ENCODE results near the gene FMN1.
"Not testable (repeated sequence)": the region's sequence is repeated elsewhere in the genome, so short reads cannot be mapped to it uniquely, and the experiment has no call there.

Gene FMN1

DNA sequence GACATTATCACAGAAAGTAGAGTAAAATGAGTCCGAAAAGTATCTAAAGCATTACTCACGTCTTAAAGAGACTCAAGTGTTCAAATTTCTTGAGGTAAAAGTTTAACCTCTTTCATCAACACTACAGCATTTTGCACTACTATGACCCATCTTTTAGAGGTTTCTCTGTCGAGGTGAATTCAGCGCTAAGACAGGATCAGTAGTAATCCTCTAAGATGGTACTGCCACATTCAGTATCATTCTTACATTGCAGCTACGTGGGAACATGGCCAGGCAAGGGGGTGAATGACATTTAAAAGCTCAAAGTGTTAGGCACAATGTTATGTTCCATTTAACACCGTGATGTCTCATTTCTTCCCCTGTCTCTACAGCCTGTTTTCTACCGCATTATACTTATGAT is 210.8 kb downstream of the FMN1 start:
- no peak for DNase-seq (ENCODE audit: low read depth in 2 of 3, low spot score in 1 of 3)

DNA sequence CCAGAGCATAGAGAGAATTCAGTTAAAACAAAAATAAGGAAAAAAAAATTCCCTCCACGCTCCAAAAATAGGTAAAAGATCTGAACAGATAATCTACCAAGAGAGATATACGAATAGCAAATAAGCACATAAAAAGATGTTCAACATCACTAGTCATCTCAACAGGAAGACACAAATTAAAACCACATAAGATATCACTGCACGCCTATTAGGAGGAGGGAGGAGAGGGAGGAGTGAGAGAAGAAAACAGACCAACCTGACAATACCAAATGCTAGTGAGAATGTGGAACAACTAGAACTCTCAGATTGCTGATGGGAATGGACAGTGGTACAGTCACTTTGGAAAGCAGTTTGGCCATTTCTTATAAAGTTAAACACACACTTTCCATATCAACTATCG is 212.5 kb downstream of the FMN1 start:
- no peak for DNase-seq (ENCODE audit: low read depth in 2 of 3, low spot score in 1 of 3)

DNA sequence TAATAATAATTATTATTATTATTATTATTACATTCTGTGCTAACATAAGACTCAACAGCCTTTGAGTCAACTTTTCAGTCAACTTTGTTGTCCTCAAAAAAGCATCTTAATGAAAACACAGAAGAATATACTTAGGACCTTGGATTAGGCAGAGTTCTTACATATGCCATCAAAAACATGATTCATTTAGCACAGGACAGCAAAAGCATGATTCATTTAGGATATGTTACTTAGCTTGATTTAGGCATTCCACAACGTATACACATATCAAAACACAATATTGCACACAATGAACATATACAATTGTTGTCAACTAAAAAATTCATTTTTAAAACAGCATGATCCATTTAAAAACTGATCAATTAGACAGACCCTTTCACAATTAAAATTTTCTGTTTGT is 213.0 kb downstream of the FMN1 start:
- no peak for DNase-seq (ENCODE audit: low read depth in 2 of 3, low spot score in 1 of 3)

DNA sequence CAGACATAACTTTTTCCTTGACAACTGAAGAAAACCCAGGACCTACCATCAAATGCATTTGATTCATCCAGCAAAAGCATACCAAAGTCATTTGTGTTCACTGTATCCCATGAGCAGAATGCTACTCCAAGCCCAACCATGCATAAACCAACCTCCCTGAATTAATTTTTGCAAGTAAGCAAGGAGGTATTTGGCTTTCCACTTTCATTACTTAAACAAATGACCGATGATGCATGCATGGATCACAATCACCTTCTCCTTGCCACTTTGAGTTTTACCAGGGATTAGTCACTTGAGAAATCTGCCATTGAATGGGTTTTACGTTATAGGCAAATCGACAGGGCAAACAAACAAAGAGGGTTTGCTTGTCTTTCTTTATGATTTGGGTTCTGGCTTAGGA is 214.8 kb downstream of the FMN1 start:
- no peak for DNase-seq (ENCODE audit: low read depth in 2 of 3, low spot score in 1 of 3)

DNA sequence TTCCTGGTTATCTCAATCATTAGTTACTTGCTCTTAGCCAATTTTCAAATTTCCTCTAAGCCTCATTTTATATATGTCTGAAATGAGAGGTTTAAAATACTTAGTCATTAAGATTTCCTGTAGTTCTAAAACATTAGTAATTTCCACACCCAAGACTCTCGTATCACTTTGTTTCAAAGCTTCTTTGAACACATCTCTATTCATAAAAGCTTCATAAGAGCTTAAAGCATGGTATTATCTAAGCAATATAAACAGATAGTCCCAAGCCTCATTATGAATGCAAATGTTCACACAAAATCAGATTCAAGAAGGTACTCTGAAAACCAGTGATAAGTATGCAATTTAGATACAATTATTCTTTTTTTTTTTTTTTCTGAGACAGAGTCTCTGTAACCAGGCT is 217.0 kb downstream of the FMN1 start:
- DNase-seq (ENCODE audit: low read depth in 2 of 3, low spot score in 1 of 3) = no peak

DNA sequence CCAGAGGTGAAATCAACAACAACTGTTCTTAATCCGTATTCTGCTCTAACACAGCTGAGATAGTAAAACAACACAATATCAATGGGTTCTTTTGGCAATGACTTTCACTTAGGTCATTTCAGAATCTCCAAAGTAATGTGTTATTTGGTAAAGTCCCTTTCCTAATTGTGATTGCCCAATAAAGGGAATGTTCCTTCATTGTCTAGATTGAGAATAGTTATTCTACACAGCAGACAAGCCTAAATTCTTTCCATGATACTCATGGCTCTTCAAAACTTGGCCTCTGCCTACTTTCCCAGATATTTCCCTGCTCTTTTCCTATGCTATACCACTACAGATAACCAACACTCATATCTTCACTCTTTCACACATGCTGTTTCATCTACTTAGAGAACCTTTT is 219.8 kb downstream of the FMN1 start:
- no peak for DNase-seq (ENCODE audit: low read depth in 2 of 3, low spot score in 1 of 3)

DNA sequence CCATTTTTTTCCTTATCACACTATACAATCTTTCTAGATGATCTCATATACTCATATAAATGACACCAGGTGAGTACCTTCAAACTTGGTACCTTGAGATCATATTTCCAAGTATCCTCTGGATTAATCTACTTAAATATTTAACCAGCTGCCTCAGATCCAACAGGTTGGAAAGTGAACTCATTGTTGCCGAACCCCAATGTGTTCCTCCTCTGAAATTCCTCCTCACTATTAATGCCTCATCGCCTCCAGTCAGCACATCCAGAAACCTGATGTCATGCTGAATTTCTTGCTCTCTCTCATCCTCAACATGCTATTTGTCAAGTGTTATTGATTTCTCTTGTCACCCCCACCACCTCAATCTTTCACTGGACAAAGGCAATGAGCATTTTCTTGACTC is 221.8 kb downstream of the FMN1 start:
- no peak for DNase-seq (ENCODE audit: low read depth in 2 of 3, low spot score in 1 of 3)

DNA sequence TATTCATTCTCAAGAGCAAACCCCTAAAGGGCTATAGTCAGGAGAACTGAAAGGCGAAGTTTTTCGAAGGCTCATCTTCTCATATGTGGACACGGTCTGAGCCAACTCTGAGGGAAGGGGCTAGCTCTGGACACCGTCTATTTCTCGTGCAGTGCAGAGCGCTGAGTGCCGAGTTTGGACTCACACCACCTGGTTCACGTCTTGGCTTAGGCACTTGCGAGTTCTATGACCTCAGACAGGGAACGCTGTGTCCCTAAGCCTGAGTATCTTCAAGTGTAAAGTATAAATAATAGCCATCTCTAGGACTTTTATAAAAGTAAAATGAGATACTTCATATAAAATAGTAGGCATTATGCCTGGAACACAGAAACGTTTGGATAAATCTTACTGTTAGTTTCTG is 223.7 kb downstream of the FMN1 start:
- no peak for DNase-seq (ENCODE audit: low read depth in 2 of 3, low spot score in 1 of 3)

DNA sequence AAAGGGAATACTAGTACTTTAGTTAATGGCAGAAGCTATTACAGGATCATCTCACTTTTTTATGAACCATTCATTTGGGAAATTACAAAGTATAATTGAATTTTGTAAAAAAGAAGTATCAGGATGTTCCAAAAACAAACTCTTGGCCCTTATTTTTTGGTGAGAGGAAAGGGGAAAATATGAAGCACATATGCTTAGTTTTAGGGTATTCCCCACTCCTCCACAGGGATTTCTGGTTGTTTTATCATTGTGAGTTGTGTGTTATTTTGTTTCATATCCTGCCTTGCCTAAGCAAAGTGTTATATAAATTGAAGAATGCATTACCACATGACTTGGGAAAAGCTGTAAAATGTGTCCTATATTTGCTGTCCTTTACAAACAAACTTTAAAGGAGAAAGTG is 227.0 kb downstream of the FMN1 start:
- DNase-seq (ENCODE audit: low read depth in 2 of 3, low spot score in 1 of 3) = no peak

DNA sequence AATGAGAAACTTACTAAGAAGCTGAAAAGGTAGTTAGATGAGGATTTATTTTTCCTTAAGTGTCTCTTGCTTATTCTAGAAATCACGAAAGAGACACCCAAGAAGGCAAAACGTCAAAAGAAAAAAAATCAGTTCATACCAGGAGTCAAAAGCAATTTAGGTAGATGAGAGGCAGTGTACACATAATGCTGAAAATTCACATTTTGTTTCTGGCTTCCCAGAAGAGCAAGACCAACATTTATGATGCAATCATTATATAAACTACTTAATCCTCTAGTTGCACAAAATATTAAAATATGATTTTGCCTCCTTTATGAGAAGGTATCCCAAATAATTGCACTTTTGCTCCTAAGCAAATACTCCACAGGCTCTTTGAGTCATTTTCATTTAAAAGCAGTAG is 228.0 kb downstream of the FMN1 start:
- DNase-seq (ENCODE audit: low read depth in 2 of 3, low spot score in 1 of 3) = no peak

DNA sequence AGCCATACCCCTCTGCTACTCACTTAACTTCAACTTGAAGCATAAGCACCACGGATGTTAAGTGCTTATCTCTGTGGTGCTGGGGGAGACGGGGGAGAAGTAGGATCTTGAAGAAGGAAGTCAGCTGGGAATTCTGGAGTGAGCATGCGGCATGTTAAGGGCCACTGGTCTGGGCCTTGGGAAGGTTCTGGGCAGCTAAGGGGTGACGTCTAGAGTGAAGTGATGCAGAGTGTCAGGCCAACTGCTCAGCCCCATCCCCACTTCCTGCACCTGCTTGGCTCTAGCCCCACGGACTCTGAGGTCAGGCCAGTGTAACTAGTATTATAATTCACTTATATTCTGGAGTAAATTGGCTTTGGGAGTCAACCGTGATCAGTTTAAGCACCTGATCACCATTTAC is 228.6 kb downstream of the FMN1 start:
- DNase-seq (ENCODE audit: low read depth in 2 of 3, low spot score in 1 of 3) = no peak

DNA sequence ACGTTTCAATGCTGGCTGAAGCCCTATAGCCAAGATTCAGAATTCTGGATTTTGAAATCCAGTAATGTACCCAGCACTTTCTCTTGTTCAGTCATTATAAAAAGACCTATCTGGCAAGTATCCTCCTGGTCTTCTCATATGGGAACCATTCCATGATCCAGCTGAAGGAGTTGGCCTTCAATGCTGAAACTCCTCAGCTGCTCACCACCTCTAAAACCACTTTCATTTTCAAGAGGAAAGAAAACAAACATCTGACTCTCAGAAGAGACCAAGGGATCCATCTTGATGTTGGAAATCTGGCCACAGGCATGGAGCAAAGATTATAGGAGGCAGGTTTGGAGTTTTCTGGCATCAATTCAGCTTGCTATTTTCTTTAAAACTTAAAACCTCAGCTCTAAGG is 235.4 kb downstream of the FMN1 start:
- DNase-seq (ENCODE audit: low read depth in 2 of 3, low spot score in 1 of 3) = no peak

DNA sequence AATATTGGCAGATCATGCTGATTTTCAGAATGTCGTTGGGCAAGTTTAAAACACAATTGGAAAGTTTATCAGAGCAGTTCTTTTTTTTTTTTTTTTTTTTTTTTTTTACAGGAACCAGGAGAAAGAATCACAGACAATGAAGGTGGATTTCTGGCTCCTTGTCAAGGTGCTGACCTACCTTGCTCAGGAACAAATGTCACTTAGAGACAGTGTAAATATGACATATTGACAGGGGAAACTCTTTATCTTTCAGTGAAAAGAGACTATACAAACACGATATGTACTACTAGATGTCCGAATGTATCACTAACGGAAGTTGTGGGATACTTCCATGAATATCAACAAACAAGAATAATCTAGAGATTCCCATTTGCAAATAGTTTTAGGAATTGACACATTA is 237.3 kb downstream of the FMN1 start:
- no peak for DNase-seq (ENCODE audit: low read depth in 2 of 3, low spot score in 1 of 3)

DNA sequence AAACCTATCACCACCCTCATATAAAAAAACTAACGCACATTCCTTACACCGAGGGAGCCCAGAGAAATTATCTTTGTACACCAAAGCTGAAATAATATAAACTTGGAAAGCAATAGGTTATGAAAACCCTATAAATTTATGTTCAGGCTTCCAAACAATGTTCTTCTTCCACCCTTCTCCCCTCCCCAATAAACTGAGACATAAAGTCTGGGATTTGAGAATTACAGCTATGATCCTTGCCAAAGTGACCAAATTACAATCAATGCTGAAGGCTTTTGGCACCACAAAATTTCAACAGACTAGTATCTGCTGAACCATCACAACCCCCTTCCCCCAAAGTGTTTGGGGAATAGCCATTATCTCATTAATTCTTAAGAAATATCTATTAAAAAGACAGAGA is 237.8 kb downstream of the FMN1 start:
- DNase-seq (ENCODE audit: low read depth in 2 of 3, low spot score in 1 of 3) = no peak

DNA sequence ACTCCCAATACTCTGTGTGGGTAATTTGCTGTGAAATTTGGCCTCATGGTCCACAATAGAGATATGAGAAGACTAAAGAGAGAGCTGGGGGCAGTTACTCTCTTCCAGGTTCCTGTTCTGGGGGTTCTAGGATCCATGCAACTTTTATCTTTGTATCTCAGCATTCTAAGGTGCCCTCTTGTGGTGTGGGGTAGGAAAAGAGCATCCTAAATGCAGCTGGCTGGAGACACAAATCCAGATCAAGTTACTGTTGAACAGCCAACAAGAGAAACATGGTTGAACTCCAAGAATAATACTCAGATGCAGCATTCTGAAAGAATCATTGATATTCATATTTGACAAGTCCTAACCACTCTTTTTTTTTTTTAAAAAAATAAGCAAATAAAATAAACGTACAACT is 238.5 kb downstream of the FMN1 start:
- no peak for DNase-seq (ENCODE audit: low read depth in 2 of 3, low spot score in 1 of 3)

DNA sequence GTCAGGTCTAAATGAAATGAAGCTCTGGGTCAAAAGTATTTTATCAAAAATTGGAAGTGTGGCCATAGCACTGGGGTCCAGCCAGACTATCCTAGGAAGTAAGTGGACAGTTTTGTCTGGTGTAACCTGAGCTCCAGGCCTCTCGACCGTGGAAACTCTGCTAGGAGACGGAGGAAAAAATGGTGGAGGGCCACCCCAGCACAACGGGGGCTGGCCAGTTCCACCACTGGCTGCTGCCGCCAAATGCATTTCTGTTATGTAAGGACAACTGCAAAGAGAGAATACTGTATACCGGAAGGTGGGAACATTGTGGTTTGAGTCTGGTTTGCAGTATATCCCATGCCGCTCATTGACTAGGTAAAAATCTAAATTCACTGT is 241.0 kb downstream of the FMN1 start:
- DNase-seq (ENCODE audit: low read depth in 2 of 3, low spot score in 1 of 3) = no peak

DNA sequence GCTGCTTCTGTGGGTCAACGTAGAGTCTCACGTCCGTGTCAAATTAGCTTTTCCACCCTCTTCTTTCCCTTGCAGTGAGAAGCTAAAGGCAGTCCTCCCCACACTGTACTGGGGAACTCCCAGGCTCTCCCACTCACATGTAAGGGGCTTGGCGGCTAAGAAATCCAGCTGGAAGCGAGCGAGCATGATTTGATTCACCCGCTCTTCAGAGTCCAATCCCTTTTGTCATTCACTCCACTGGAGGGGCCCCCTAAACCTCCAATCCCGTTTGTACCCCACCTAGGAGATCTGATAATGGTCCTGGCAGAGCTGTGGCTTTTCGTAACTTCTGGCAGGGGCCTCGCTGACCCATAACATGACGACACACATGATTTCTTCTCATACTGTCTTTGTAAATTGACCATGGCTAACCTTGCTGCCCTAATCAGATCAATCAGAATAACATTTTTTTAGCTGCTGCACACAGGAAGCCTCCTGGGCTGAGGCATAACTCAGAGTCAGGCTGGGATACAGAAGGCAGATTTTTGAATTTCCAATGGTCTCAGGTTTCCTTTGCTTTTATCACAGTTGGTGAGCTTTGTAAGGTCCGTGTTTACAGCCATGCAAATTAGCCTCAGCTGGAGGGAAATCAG is 241.5 kb downstream of the FMN1 start:
- DNase-seq (ENCODE audit: low read depth in 2 of 3, low spot score in 1 of 3) = no peak

DNA sequence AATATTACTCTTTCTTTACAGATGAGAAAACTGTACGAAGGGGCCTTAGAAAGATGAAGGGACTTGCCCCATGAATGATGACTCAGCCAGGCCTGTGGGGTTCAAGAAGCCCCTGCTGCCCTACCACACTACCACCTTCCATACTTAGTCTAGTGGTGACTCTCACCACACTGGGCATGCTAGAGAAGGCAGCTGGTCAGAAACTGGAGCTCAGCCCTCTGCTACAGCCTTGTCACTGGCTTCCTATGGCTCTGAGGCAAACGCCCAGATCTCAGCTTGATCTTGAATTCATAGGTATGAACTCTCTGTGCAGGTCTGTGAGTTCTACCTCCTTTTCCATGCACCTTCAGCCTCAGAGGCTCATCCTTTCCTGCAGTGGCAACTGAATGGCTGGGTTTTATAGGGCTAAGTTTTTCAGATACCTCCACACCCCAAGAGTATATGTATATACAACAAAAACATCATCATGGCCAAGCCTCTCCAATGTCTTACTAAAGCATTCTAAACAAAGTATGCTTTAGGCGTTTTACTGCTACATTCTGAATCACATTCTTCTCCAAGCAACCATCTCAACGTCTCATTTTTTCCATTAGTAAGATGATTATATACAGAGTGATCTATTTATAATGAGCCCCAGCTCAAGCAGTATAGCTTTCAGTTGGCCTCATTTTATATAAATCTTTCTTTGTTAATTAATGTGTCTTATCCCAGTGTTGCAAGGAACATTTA is 242.6 kb downstream of the FMN1 start:
- no peak for DNase-seq (ENCODE audit: low read depth in 2 of 3, low spot score in 1 of 3)

DNA sequence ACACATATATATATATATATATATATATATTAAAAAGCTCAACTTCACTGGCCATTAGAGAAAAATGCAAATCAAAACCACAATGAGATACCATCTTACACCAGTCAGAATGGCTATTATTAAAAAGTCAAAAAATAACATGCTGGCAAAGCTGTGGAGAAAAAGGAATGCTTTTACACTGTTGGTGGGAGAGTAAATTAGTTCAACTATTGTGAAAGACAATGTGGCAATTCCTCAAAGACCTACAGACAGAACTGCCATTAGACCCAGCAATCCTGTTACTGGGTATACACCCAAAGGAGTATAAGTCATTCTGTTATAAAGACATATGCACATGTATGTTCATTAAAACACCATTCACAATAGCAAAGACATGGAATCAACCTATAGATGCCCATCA is 244.5 kb downstream of the FMN1 start:
- DNase-seq (ENCODE audit: low read depth in 2 of 3, low spot score in 1 of 3) = not testable (repeated sequence)

DNA sequence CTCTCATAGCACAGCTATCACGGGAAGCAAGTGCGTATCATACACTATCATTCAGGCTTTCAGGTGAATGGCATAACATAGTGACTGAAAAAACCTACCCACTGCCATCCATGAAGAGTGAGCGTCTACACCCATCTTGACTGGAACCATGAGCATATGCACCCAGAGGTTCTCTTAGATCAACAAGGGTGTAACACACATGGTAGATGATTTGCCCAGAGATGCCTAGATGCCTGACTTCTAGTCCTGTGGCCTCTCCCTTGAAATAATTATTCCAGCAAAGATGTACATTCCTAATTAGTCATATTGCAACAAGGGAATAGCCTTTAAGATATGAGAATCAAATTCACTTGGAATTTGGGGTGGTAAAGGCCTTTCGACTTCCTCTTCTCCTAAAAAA is 248.3 kb downstream of the FMN1 start:
- no peak for DNase-seq (ENCODE audit: low read depth in 2 of 3, low spot score in 1 of 3)

DNA sequence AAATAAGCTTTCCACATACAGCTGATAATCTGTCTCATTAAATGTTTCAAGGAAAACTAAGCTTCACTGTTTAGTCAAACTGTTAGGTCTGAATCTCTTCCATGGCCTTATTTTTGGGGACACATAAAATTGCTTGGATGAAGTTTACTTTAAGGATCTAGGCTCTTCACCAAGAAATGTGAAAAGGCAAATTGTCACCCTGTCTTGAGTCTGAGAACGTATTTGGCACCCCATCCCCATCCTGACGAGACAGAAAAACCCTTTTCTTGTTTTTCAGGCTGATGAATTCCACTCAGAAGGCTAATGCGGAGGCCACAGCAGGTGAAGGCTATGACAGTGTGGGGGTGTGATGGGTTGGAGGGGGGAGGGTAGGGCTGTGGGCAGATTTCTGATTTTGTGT is 250.1 kb downstream of the FMN1 start:
- DNase-seq (ENCODE audit: low read depth in 2 of 3, low spot score in 1 of 3) = no peak

DNA sequence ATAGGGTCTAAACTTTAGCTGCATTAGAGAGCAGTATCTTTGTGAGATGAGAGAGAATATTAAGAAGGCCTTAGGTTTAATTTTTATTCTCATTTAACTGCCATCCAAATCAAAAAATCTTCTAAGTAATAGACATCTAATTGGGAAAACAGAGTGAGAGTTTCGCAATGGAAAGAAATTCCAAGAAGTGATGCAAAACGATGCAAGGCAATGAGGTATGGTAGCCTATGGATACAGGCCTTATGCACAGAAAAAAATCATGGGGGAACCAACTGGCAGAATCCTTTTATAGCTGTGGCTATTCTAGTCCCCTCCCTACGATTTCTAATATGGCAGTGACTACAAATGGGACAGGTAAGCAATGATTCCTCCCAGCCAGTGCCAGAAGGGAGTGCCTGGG is 250.8 kb downstream of the FMN1 start:
- no peak for DNase-seq (ENCODE audit: low read depth in 2 of 3, low spot score in 1 of 3)

DNA sequence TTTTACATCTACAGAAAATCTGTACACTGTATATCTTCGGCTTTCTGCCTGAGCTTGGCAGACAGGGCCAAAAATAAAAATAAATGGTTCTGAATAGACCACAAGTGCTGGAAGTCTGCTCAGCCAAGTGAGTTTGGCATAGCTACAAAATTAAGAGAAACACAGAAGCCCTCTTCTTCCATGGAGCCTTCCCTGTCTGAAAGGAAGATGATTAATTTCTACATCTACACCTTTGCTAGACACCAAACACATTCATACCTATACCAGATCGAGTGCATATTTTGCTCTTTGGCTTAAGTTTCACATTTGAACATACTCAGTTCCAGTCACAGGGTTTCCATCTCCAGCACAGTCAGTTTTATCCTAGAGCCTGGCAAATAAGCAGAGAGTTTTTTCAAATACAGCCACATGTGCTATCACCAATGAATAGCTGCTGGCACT is 252.1 kb downstream of the FMN1 start:
- no peak for DNase-seq (ENCODE audit: low read depth in 2 of 3, low spot score in 1 of 3)

Measured in stimulated activated CD4-positive, alpha-beta T cell treated with anti-CD3 and anti-CD28 coated beads, Interleukin-12 subunit alpha, Interleukin-12 subunit beta, amount 100 ng/mL, for 48 hours (primary cell).